OCI-LY1 (cell line): ENCODE data around the gene FCF1.

Experiments
- H2AFZ ChIP-seq: fragments of 200-600 bp; sonication (generic), shearing (Covaris generic); 2 replicates; pipeline ENCODE4 v1.6.0; 2014; ENCODE audit warnings: antibody characterized with exemption, mild to moderate bottlenecking, low read length
- H3F3A ChIP-seq: fragments of 200-600 bp; sonication (generic), shearing (Covaris generic); 2 replicates; pipeline ENCODE4 v1.6.0; 2014; ENCODE audit warnings: mild to moderate bottlenecking, antibody characterized with exemption, low read length, moderate library complexity; ENCODE audit not compliant: insufficient read depth
- H3K27ac ChIP-seq: fragments of 200-600 bp; sonication (generic); 2 replicates; pipeline ENCODE4 v1.5.1; 2014; ENCODE audit warnings: low read length, mixed run types, mild to moderate bottlenecking, low read depth; ENCODE audit not compliant: poor library complexity, severe bottlenecking
- H3K27me3 ChIP-seq: fragments of 200-600 bp; sonication (generic); 2 replicates; pipeline ENCODE4 v1.6.0; 2014; ENCODE audit warnings: antibody characterized with exemption, mild to moderate bottlenecking, low read length, moderate library complexity; ENCODE audit not compliant: insufficient read depth
- H3K36me3 ChIP-seq: fragments of 200-600 bp; sonication (generic); 2 replicates; pipeline ENCODE4 v1.6.1; 2014; ENCODE audit warnings: mild to moderate bottlenecking, antibody characterized with exemption, low read length, moderate library complexity, mixed read lengths; ENCODE audit not compliant: insufficient read depth
- H3K4me1 ChIP-seq: fragments of 200-600 bp; sonication (generic); 2 replicates; pipeline ENCODE4 v1.5.1; 2014; ENCODE audit warnings: mild to moderate bottlenecking, low read length, moderate library complexity; ENCODE audit not compliant: insufficient read depth, severe bottlenecking
- H3K4me2 ChIP-seq: fragments of 200-600 bp; sonication (generic), shearing (Covaris generic); 2 replicates; pipeline ENCODE4 v1.6.1; 2014; ENCODE audit warnings: low read length
- H3K4me3 ChIP-seq: fragments of 200-600 bp; sonication (generic); 2 replicates; pipeline ENCODE4 v1.5.1; 2014; ENCODE audit warnings: low read length, low read depth, mild to moderate bottlenecking, mixed read lengths; ENCODE audit not compliant: poor library complexity, severe bottlenecking
- H3K79me2 ChIP-seq: fragments of 200-600 bp; shearing (Covaris generic); 2 replicates; pipeline ENCODE4 v1.6.1; 2016; ENCODE audit warnings: mixed run types, low read length, mixed read lengths; ENCODE audit not compliant: insufficient read depth
- H3K9ac ChIP-seq: fragments of 200-600 bp; sonication (generic), shearing (Covaris generic); 2 replicates; pipeline ENCODE4 v1.6.1; 2014; ENCODE audit warnings: mild to moderate bottlenecking, low read length, mixed read lengths
- H3K9me2 ChIP-seq: fragments of 200-600 bp; sonication (generic), shearing (Covaris generic); 2 replicates; pipeline ENCODE4 v1.6.1; 2014; ENCODE audit warnings: low read depth, mild to moderate bottlenecking, low read length, mixed read lengths
- H3K9me3 ChIP-seq: fragments of 200-600 bp; shearing (Covaris generic); 2 replicates; pipeline ENCODE4 v1.6.1; 2014; ENCODE audit warnings: low read length, mixed read lengths
- H4K20me1 ChIP-seq: fragments of 200-600 bp; sonication (generic), shearing (Covaris generic); 2 replicates; pipeline ENCODE4 v1.6.0; 2016; ENCODE audit warnings: mild to moderate bottlenecking, low read length; ENCODE audit not compliant: insufficient read depth
- EZH2 ChIP-seq: fragments of 200-600 bp; sonication (generic), shearing (Covaris generic); IDR thresholded peaks from 2 replicates; pipeline ENCODE4 v1.8.0; 2017; ENCODE audit warnings: borderline replicate concordance, mixed run types, mild to moderate bottlenecking, antibody characterized with exemption, low read length, moderate library complexity, mixed read lengths
- TF ChIP-seq, protein P1 (sequence below): fragments of 200-600 bp; sonication (generic), shearing (Covaris generic); IDR thresholded peaks from 2 replicates; pipeline ENCODE4 v1.5.1; 2017; ENCODE audit warnings: mild to moderate bottlenecking, antibody characterized with exemption, low read length, moderate library complexity, mixed read lengths

The FCF1 gene

GRCh38 chr14:74723134-74723533 lies 10.2 kb downstream of the FCF1 start:
- H2AFZ ChIP-seq, result no peak overlapping the region
- H3K27ac ChIP-seq, result no peak overlapping the region
- H3K4me2 ChIP-seq, result no peak overlapping the region
- no peak overlapping the region for H3K9ac ChIP-seq
- H3K9me2 ChIP-seq, result no peaks in the 10 kb centered on the region
- no peaks in the 10 kb centered on the region for H4K20me1 ChIP-seq
- no peaks in the 10 kb centered on the region for H3F3A ChIP-seq
- no peaks in the 10 kb centered on the region for H3K4me1 ChIP-seq
- no peaks in the 10 kb centered on the region for H3K79me2 ChIP-seq
- TF ChIP-seq, protein P1, sequence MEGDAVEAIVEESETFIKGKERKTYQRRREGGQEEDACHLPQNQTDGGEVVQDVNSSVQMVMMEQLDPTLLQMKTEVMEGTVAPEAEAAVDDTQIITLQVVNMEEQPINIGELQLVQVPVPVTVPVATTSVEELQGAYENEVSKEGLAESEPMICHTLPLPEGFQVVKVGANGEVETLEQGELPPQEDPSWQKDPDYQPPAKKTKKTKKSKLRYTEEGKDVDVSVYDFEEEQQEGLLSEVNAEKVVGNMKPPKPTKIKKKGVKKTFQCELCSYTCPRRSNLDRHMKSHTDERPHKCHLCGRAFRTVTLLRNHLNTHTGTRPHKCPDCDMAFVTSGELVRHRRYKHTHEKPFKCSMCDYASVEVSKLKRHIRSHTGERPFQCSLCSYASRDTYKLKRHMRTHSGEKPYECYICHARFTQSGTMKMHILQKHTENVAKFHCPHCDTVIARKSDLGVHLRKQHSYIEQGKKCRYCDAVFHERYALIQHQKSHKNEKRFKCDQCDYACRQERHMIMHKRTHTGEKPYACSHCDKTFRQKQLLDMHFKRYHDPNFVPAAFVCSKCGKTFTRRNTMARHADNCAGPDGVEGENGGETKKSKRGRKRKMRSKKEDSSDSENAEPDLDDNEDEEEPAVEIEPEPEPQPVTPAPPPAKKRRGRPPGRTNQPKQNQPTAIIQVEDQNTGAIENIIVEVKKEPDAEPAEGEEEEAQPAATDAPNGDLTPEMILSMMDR, result no peak
- TF ChIP-seq EZH2, result no peak
- no peak overlapping the region for H3K4me3 ChIP-seq
- H3K27me3 ChIP-seq, result no peaks in the 10 kb centered on the region
- peaks cover 35% of the 10 kb centered on the region for H3K36me3 ChIP-seq
- H3K9me3 ChIP-seq, result no peaks in the 10 kb centered on the region

- no peaks in the 10 kb centered on the region; the same call in 1 of the 2 replicates for H3F3A ChIP-seq
- peaks cover 52% of the 10 kb centered on the region for H3K36me3 ChIP-seq
- H3K27ac ChIP-seq, result no peak overlapping the region
- TF ChIP-seq EZH2, result no peak
- TF ChIP-seq, protein P1, result no peak
- no peaks in the 10 kb centered on the region for H4K20me1 ChIP-seq
- no peak overlapping the region for H2AFZ ChIP-seq
- no peaks in the 10 kb centered on the region for H3K79me2 ChIP-seq
- no peak overlapping the region for H3K4me3 ChIP-seq
- H3K9me3 ChIP-seq, result no peaks in the 10 kb centered on the region
- no peak overlapping the region for H3K4me2 ChIP-seq
- H3K9ac ChIP-seq, result no peak overlapping the region
- no peaks in the 10 kb centered on the region for H3K4me1 ChIP-seq
- H3K9me2 ChIP-seq, result no peaks in the 10 kb centered on the region
- H3K27me3 ChIP-seq, result no peaks in the 10 kb centered on the region
These were observed 19.4 kb downstream of the FCF1 start for GRCh38 chr14:74732387-74732786.

GRCh38 chr14:74733221-74733620 lies 20.3 kb downstream of the FCF1 start:
- Histone ChIP-seq H4K20me1 (no peaks in the 10 kb centered on the region), H3K9ac (no peak overlapping the region), H2AFZ (no peak overlapping the region), H3K27me3 (no peaks in the 10 kb centered on the region), H3K79me2 (no peaks in the 10 kb centered on the region), H3K9me2 (no peaks in the 10 kb centered on the region), H3K9me3 (no peaks in the 10 kb centered on the region), H3K4me1 (no peaks in the 10 kb centered on the region), H3K4me3 (no peak overlapping the region), H3F3A (no peaks in the 10 kb centered on the region; the same call in 1 of the 2 replicates), H3K36me3 (peaks cover 56% of the 10 kb centered on the region), H3K4me2 (no peak overlapping the region), H3K27ac (no peak overlapping the region)
- no peak for TF ChIP-seq EZH2
- TF ChIP-seq, protein P1, result no peak
